SH-SY5Y (cell line): Measurements from ENCODE around the gene TERT.

ENCODE experiments used
- GATA2 ChIP-seq: IDR thresholded peaks from 2 replicates; pipeline ENCODE4 v1.6.1; 2011; ENCODE audit warnings: mild to moderate bottlenecking, low read depth, low read length
- GATA3 ChIP-seq: IDR thresholded peaks from 2 replicates; pipeline ENCODE4 v1.6.1; 2011; ENCODE audit warnings: low read depth, mild to moderate bottlenecking, low read length, moderate library complexity

GRCh38 chr5:1266791-1267190 lies 28.1 kb downstream of the TERT start:
- TF ChIP-seq GATA3: no peak
- no peak for TF ChIP-seq GATA2
